ENCODE results near the gene PYGL. TPM values are rescaled to one million over a fixed set of nuclear protein-coding genes. Genes with fewer than 3 reads are reported as not detected.

The PYGL gene
- total RNA-seq, 1 experiment from 2014 or later: 174 TPM

GRCh38 chr14:50970886-50971781, 26.9 kb upstream of the PYGL start:
- no peak overlapping the region for H2AFZ ChIP-seq (ENCODE audit: low read length)
- TF ChIP-seq CTCF (conservative IDR thresholded peaks at IDR 0.05; ENCODE audit: low read depth, low read length): no peak
- no peak for TF ChIP-seq EZH2 (IDR thresholded peaks at IDR 0.05; ENCODE audit: low read length, unreplicated experiment)
- no peak for TF ChIP-seq EZH2phosphoT487 (IDR thresholded peaks at IDR 0.05; ENCODE audit: borderline replicate concordance, low read length)
- BruUV-seq (replicated peaks): no TSS peak

GRCh38 chr14:50967790-50968189, 23.5 kb upstream of the PYGL start:
- Histone ChIP-seq H3K9ac (ENCODE audit: low read length) (no peak overlapping the region), H3K4me1 (ENCODE audit: insufficient read depth, low read length) (peaks cover 17% of the 10 kb centered on the region), H3K9me3 (ENCODE audit: low read length) (no peaks in the 10 kb centered on the region), H4K20me1 (ENCODE audit: low read length) (no peaks in the 10 kb centered on the region), H3K79me2 (ENCODE audit: low read length) (no peaks in the 10 kb centered on the region), H3K9me2 (replicated peaks; ENCODE audit: low read length) (no peaks in the 10 kb centered on the region), H3K36me3 (ENCODE audit: low read depth, low read length) (no peaks in the 10 kb centered on the region), H2AFZ (ENCODE audit: low read length) (no peak overlapping the region), H3K4me2 (ENCODE audit: low read length) (no peak overlapping the region), H3K27ac (ENCODE audit: low read length) (no peak overlapping the region), H3K27me3 (ENCODE audit: low read length) (no peaks in the 10 kb centered on the region), H3K4me3 (ENCODE audit: low read length) (no peak overlapping the region), H3F3A (ENCODE audit: low read length, unreplicated experiment) (no peaks in the 10 kb centered on the region)
- POLR2A ChIA-PET (ENCODE audit: unreplicated experiment): interaction anchor here (0.6 kb wide), 1 partner anchor 269 kb away, joined by 16 read pairs; no protein-coding TSS in a partner anchor
- CTCF ChIA-PET: no interaction called here
- no peak for TF ChIP-seq CTCF (conservative IDR thresholded peaks at IDR 0.05; ENCODE audit: low read depth, low read length)
- no peak for TF ChIP-seq EZH2 (IDR thresholded peaks at IDR 0.05; ENCODE audit: low read length, unreplicated experiment)
- TF ChIP-seq EZH2phosphoT487 (IDR thresholded peaks at IDR 0.05; ENCODE audit: borderline replicate concordance, low read length): no peak
- ATAC-seq: no peak
- DNase-seq: no peak
- intact Hi-C loops (cut with micrococcal nuclease): no loop called here
- no TSS peak for BruUV-seq (replicated peaks)

More at GRCh38 chr14:50970886-50971781, 26.9 kb upstream of the PYGL start:
- ChIA-PET POLR2A (ENCODE audit: unreplicated experiment) (no interaction called here), CTCF (no interaction called here)
- H3K9me2 ChIP-seq (replicated peaks; ENCODE audit: low read length): no peaks in the 10 kb centered on the region
- no peak overlapping the region for H3K4me2 ChIP-seq (ENCODE audit: low read length)
- intact Hi-C loops (cut with micrococcal nuclease): loop anchor here (2.0 kb wide), 1 partner anchor 20 kb away; no protein-coding TSS in a partner anchor
- H3K27me3 ChIP-seq (ENCODE audit: low read length): no peaks in the 10 kb centered on the region
- no peaks in the 10 kb centered on the region for H3F3A ChIP-seq (ENCODE audit: low read length, unreplicated experiment)
- no peaks in the 10 kb centered on the region for H3K36me3 ChIP-seq (ENCODE audit: low read depth, low read length)
- no peaks in the 10 kb centered on the region for H4K20me1 ChIP-seq (ENCODE audit: low read length)
- no peaks in the 10 kb centered on the region for H3K79me2 ChIP-seq (ENCODE audit: low read length)
- H3K9ac ChIP-seq (ENCODE audit: low read length): no peak overlapping the region
- no peak overlapping the region for H3K4me3 ChIP-seq (ENCODE audit: low read length)
- ATAC-seq (no peak), DNase-seq (no peak)
- no peaks in the 10 kb centered on the region for H3K9me3 ChIP-seq (ENCODE audit: low read length)
- H3K27ac ChIP-seq (ENCODE audit: low read length): no peak overlapping the region
- no peaks in the 10 kb centered on the region for H3K4me1 ChIP-seq (ENCODE audit: insufficient read depth, low read length)

GRCh38 chr14:50967103-50967502, 22.8 kb upstream of the PYGL start:
- Histone ChIP-seq H3K9ac (ENCODE audit: low read length) (no peak overlapping the region), H3K27me3 (ENCODE audit: low read length) (no peaks in the 10 kb centered on the region), H3K27ac (ENCODE audit: low read length) (no peak overlapping the region), H3K79me2 (ENCODE audit: low read length) (no peaks in the 10 kb centered on the region), H3K4me1 (ENCODE audit: insufficient read depth, low read length) (peaks cover 24% of the 10 kb centered on the region), H3K36me3 (ENCODE audit: low read depth, low read length) (no peaks in the 10 kb centered on the region), H3F3A (ENCODE audit: low read length, unreplicated experiment) (no peaks in the 10 kb centered on the region), H3K4me3 (ENCODE audit: low read length) (no peak overlapping the region), H3K4me2 (ENCODE audit: low read length) (no peak overlapping the region), H4K20me1 (ENCODE audit: low read length) (no peaks in the 10 kb centered on the region), H2AFZ (ENCODE audit: low read length) (no peak overlapping the region), H3K9me2 (replicated peaks; ENCODE audit: low read length) (no peaks in the 10 kb centered on the region), H3K9me3 (ENCODE audit: low read length) (no peaks in the 10 kb centered on the region)
- ATAC-seq (no peak), DNase-seq (no peak)
- intact Hi-C loops (cut with micrococcal nuclease): no loop called here
- POLR2A ChIA-PET (ENCODE audit: unreplicated experiment): interaction anchor here (0.6 kb wide), 1 partner anchor 270 kb away, joined by 16 read pairs; no protein-coding TSS in a partner anchor
- CTCF ChIA-PET: no interaction called here
- no TSS peak for BruUV-seq (replicated peaks)
- TF ChIP-seq EZH2 (IDR thresholded peaks at IDR 0.05; ENCODE audit: low read length, unreplicated experiment): no peak
